ENCODE data around the gene DNAH14.

DNA sequence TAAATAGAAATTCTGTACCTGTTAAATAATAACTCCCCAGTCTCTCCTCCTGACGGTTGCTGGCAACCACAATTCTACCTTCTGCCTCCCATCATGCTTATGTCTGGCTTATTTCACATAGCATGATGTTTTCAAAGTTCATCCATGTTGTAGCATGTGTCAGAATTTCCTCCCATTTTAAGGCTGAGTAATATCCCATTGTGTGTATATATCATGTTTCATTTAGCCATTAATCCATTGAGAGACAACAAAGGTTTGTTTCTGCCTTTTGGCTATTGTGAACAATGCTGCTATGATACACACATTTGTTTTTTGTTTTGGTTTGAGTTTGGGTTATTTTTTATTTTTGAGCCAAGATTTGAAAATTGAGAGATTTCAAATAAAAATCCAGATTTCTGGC, 426.4 kb downstream of the DNAH14 start:
- TF ChIP-seq POLR2AphosphoS5 (IDR thresholded peaks at IDR 0.05): no peak
- TF ChIP-seq EP300 (IDR thresholded peaks at IDR 0.05): no peak
